Mesendoderm (in vitro differentiated cells): ENCODE measurements around the gene CDH15.

ENCODE experiments used
- DNase-seq: peaks from one replicate; pipeline ENCODE4 v3.0.0; 2013
- H2AK5ac ChIP-seq: 2 replicates; pipeline ENCODE4 v1.6.1; 2013; ENCODE audit warnings: low read length, inconsistent platforms
- H2BK120ac ChIP-seq: 2 replicates; pipeline ENCODE4 v1.6.1; 2013; ENCODE audit warnings: low read depth, mild to moderate bottlenecking, low read length, moderate library complexity, mixed read lengths
- H2BK15ac ChIP-seq: replicated peaks from 2 replicates; pipeline ENCODE4 v1.6.1; 2013; ENCODE audit warnings: low read depth, mild to moderate bottlenecking, moderate library complexity
- H2BK5ac ChIP-seq: 2 replicates; pipeline ENCODE4 v1.6.1; 2013; ENCODE audit warnings: low read length, inconsistent platforms
- H3K18ac ChIP-seq: 2 replicates; pipeline ENCODE4 v1.6.1; 2013; ENCODE audit warnings: mild to moderate bottlenecking, low read length, mixed read lengths
- H3K23ac ChIP-seq: one replicate; pipeline ENCODE4 v1.6.1; 2013; ENCODE audit warnings: low read length
- H3K27ac ChIP-seq: 2 replicates; pipeline ENCODE4 v1.5.1; 2013; ENCODE audit warnings: low read depth, mild to moderate bottlenecking, inconsistent platforms, low read length, moderate library complexity
- H3K27me3 ChIP-seq: 2 replicates; pipeline ENCODE4 v1.6.1; 2013; ENCODE audit warnings: low read length, control low read depth, mild to moderate bottlenecking, inconsistent platforms; ENCODE audit not compliant: insufficient read depth, poor library complexity
- H3K36me3 ChIP-seq: 2 replicates; pipeline ENCODE4 v1.6.1; 2013; ENCODE audit warnings: low read length, inconsistent platforms; ENCODE audit not compliant: control insufficient read depth, insufficient read depth
- H3K4ac ChIP-seq: one replicate; pipeline ENCODE4 v1.6.1; 2013; ENCODE audit warnings: low read depth, mild to moderate bottlenecking, low read length, moderate library complexity
- H3K4me1 ChIP-seq: 2 replicates; pipeline ENCODE4 v1.6.1; 2013; ENCODE audit warnings: low read depth, low read length, inconsistent platforms; ENCODE audit not compliant: control insufficient read depth
- H3K4me2 ChIP-seq: 2 replicates; pipeline ENCODE4 v1.6.1; 2013; ENCODE audit warnings: low read length
- H3K4me3 ChIP-seq: 2 replicates; pipeline ENCODE4 v1.5.1; 2013; ENCODE audit warnings: mild to moderate bottlenecking, low read length
- H3K56ac ChIP-seq: one replicate; pipeline ENCODE4 v1.6.1; 2013; ENCODE audit warnings: low read length
- H3K79me1 ChIP-seq: 2 replicates; pipeline ENCODE4 v1.6.1; 2013; ENCODE audit warnings: low read length, inconsistent platforms
- H3K79me2 ChIP-seq: 2 replicates; pipeline ENCODE4 v1.6.1; 2013; ENCODE audit warnings: mild to moderate bottlenecking, low read length; ENCODE audit not compliant: control insufficient read depth, insufficient read depth
- H3K9ac ChIP-seq: 2 replicates; pipeline ENCODE4 v1.6.1; 2013; ENCODE audit warnings: low read length, inconsistent platforms
- H4K5ac ChIP-seq: one replicate; pipeline ENCODE4 v1.6.1; 2013; ENCODE audit warnings: low read length
- H4K8ac ChIP-seq: one replicate; pipeline ENCODE4 v1.6.1; 2013; ENCODE audit warnings: low read depth, mild to moderate bottlenecking, control low read depth, low read length, moderate library complexity
- WGBS: extraction: QIAGEN DNeasy Blood & Tissue Kit; methylation state at CpG from one replicate; pipeline ENCODE4 v1.1.7; 2013; ENCODE audit warnings: low lambda C conversion rate, missing lambda C conversion rate; ENCODE audit not compliant: insufficient coverage; ENCODE audit errors: extremely low coverage; 5-methylcytosine and 5-hydroxymethylcytosine counted together

CDH15 gene

DNA sequence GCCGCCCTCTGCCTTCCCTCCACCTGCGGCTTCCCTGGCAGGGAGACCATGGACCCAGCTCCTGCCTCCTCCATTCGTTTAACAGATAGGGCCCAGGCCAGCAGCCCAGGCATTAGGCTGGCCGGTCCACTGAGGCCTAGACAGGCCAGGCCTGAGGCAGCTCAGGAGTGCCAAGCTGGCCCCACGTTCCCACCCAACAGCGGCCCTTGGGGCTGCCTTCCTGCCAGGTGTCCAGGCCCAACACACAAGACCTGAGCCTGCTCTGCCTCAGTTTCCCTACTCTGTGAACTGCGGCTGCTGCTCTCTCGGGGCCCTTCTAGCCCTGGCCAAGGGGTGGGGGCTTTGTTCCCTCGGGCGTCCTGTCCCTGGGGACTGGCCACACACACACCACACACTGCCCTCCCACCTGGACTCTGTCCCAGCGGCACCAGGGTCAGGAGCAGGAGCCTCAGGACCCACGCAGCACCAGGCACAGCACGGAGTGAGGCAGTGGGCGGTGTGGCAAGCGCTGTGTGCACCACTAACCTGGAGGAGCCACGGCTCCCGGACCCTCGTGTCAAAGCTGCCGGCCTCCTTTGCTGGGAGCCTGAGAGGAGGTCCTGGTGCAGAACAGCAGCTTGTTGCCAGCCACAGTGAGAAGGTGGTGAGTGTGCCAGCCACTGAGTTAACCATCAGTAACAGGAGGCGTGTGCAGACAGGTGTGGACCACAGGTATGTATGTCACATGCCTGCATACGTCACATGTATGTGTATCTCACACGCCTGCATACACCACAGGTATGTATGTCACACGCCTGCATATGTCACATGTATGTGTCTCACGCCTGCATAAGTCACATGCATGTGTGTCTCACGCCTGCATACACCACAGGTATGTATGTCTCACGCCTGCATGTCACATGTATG, 14.6 kb upstream of the CDH15 start:
- no peak overlapping the region for H3K4ac ChIP-seq
- no peaks in the 10 kb centered on the region for H3K79me2 ChIP-seq
- H3K4me3 ChIP-seq: no peak overlapping the region
- no peak overlapping the region for H3K18ac ChIP-seq
- H3K36me3 ChIP-seq: no peaks in the 10 kb centered on the region
- H3K23ac ChIP-seq: no peak overlapping the region
- DNase-seq: no peak
- no peak overlapping the region for H3K56ac ChIP-seq
- no peak overlapping the region for H3K9ac ChIP-seq
- H3K4me2 ChIP-seq: no peak overlapping the region
- no peaks in the 10 kb centered on the region for H3K27me3 ChIP-seq
- no CpG with 5 or more reads among the region's 26 CpGs for WGBS
- H3K27ac ChIP-seq: no peak overlapping the region
- H4K8ac ChIP-seq: no peak overlapping the region
- no peak overlapping the region for H2AK5ac ChIP-seq
- no peak overlapping the region for H2BK5ac ChIP-seq
- no peak overlapping the region for H4K5ac ChIP-seq
- no peak overlapping the region for H2BK120ac ChIP-seq
- H3K79me1 ChIP-seq: no peaks in the 10 kb centered on the region
- H3K4me1 ChIP-seq: no peaks in the 10 kb centered on the region
- no peak overlapping the region for H2BK15ac ChIP-seq

DNA sequence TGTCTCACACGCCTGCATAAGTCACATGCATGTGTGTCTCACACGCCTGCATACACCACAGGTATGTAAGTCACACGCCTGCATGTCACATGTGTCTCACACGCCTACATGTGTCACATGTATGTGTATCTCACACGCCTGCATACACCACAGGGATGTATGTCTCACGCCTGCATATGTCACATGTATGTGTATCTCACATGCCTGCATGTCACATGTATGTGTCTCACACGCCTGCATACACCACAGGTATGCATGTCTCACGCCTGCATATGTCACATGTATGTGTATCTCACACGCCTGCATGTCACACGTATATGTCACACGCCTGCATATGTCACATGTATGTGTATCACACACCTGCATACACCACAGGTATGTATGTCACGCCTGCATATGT, 13.8 kb upstream of the CDH15 start:
- Histone ChIP-seq H3K79me2 (no peaks in the 10 kb centered on the region), H2BK5ac (no peak overlapping the region), H3K23ac (no peak overlapping the region), H3K18ac (no peak overlapping the region), H3K9ac (no peak overlapping the region), H3K4me2 (no peak overlapping the region), H4K8ac (no peak overlapping the region), H3K27me3 (no peaks in the 10 kb centered on the region), H3K79me1 (no peaks in the 10 kb centered on the region), H2BK120ac (no peak overlapping the region), H3K4me3 (no peak overlapping the region), H2BK15ac (no peak overlapping the region), H2AK5ac (no peak overlapping the region), H3K56ac (no peak overlapping the region), H3K4me1 (no peaks in the 10 kb centered on the region), H3K4ac (no peak overlapping the region), H3K36me3 (no peaks in the 10 kb centered on the region), H4K5ac (no peak overlapping the region), H3K27ac (no peak overlapping the region)
- WGBS: no CpG with 5 or more reads among the region's 12 CpGs
- DNase-seq: peak; percentile 3

DNA sequence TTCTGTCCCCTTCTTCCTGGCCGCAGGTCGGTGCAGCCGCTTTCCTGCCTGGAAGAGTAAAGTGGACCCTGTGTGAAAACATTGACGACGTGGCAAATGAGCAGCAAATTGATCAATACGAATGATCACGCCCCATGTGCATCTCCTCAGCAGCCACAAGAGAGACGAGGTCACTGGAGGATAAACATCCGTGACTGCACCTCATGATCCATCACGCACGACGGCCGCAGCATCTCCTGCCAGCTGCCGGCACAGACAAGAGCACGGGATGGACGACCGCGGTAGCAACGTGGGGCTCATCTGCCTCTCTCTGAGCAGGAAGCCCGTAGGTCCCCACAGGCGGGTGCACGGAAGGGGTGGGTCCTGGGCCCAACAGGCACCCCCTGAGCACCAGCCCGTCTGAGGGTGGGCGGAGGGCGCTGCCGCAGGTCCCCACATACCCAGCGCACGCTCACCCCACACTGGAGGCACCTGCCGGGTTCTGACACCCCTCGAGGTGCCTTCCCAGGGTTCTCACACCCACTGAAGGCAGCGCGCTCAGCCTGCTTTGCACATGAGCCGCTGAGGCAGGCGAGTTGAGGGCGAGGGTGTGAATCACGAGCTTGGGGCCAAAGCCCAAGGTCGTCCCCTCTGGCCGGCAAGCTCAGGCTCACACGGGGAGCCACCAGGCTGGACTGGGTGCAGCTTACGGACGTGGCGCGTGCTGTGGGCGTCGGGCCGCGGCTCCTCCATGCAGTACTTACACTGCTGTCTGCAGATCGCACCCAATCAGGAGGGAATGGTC, 12.3 kb upstream of the CDH15 start:
- Histone ChIP-seq H2BK5ac (no peak overlapping the region), H2AK5ac (no peak overlapping the region), H3K27ac (no peak overlapping the region), H2BK15ac (no peak overlapping the region), H3K27me3 (no peaks in the 10 kb centered on the region), H3K36me3 (no peaks in the 10 kb centered on the region), H4K8ac (no peak overlapping the region), H3K9ac (no peak overlapping the region), H3K4me1 (no peaks in the 10 kb centered on the region), H3K56ac (no peak overlapping the region), H3K79me2 (no peaks in the 10 kb centered on the region), H3K79me1 (no peaks in the 10 kb centered on the region), H3K4me2 (no peak overlapping the region), H3K4ac (no peak overlapping the region), H2BK120ac (no peak overlapping the region), H3K18ac (no peak overlapping the region), H4K5ac (no peak overlapping the region), H3K4me3 (no peak overlapping the region), H3K23ac (no peak overlapping the region)
- DNase-seq: no peak
- WGBS: no CpG with 5 or more reads among the region's 48 CpGs

DNA sequence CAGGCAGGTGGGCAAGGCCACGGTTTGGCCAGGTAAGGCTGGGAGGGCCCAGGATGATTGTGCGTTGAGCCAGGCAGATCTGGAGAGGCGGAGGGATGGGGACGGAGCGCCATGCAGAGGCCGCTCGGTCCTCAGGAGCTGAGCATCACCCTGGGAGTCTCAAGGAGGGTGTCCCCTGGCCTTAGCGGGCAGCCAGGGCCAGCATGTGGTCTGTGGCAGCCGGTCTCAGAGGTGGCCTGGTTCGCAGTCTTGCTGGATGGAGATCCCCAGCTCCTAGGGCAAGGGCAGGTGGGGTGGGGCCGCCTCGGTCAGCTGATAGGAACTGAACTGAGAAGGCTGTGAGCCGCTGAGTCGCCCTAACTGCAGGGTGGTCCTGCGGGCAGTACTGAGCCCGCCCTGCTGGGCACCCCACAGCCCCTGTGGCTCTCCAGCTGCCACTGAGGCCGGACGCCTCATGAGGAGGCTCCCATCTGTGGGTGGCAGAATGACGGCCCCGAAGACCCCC, 11.6 kb upstream of the CDH15 start:
- H3K56ac ChIP-seq: no peak overlapping the region
- no peaks in the 10 kb centered on the region for H3K36me3 ChIP-seq
- no peak overlapping the region for H2BK5ac ChIP-seq
- H3K18ac ChIP-seq: no peak overlapping the region
- no peaks in the 10 kb centered on the region for H3K79me1 ChIP-seq
- H3K27ac ChIP-seq: no peak overlapping the region
- no CpG with 5 or more reads among the region's 20 CpGs for WGBS
- H3K79me2 ChIP-seq: no peaks in the 10 kb centered on the region
- H2BK15ac ChIP-seq: no peak overlapping the region
- H3K4ac ChIP-seq: no peak overlapping the region
- no peak overlapping the region for H4K8ac ChIP-seq
- H3K27me3 ChIP-seq: no peaks in the 10 kb centered on the region
- H3K4me3 ChIP-seq: no peak overlapping the region
- DNase-seq: no peak
- H3K23ac ChIP-seq: no peak overlapping the region
- no peak overlapping the region for H3K9ac ChIP-seq
- H2BK120ac ChIP-seq: no peak overlapping the region
- H3K4me2 ChIP-seq: no peak overlapping the region
- H2AK5ac ChIP-seq: no peak overlapping the region
- H3K4me1 ChIP-seq: no peaks in the 10 kb centered on the region
- H4K5ac ChIP-seq: no peak overlapping the region

DNA sequence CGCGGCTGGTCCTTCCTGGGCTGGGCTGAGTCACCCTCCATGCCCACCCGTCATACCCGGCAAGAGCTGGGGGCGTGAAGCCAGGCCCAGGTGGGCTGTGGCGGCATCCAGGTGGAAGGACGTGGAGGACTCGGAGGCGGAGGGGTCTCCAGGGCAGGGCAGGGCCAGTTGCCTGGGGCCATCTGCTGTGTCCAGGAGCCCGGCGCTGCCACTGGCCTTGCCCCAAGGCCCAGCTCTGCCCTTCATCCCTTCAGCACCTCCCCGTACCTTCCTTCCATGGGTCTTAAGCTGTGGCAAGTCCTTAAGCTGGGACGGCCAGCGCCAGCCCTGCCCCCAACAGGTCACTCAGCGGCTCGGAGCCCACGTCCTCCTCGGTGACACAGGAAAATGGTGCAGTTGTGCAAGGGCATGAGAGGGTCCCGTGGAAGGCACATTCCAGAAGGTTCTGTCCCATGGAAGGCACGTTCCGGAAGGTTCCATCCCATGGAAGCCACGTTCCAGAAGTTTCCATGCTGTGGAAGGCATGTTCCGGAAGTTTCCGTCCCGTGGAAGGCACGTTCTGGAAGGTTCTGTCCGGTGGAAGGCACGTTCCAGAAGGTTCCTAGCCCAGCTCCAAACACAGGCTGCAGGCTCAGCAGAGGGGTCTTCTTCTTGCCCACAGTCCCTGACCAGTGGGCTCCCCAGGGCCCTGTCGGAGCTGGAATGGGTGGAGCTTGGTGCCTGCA, 10.4 kb upstream of the CDH15 start:
- H2BK15ac ChIP-seq: no peak overlapping the region
- no peak overlapping the region for H3K27ac ChIP-seq
- H2BK120ac ChIP-seq: no peak overlapping the region
- H3K4me3 ChIP-seq: no peak overlapping the region
- no peak for DNase-seq
- no peaks in the 10 kb centered on the region for H3K79me2 ChIP-seq
- H3K18ac ChIP-seq: no peak overlapping the region
- no peaks in the 10 kb centered on the region for H3K27me3 ChIP-seq
- H3K9ac ChIP-seq: no peak overlapping the region
- H4K5ac ChIP-seq: no peak overlapping the region
- no peaks in the 10 kb centered on the region for H3K4me1 ChIP-seq
- H3K79me1 ChIP-seq: no peaks in the 10 kb centered on the region
- no peak overlapping the region for H3K4me2 ChIP-seq
- H2BK5ac ChIP-seq: no peak overlapping the region
- no peak overlapping the region for H2AK5ac ChIP-seq
- no peak overlapping the region for H4K8ac ChIP-seq
- no peak overlapping the region for H3K56ac ChIP-seq
- no peak overlapping the region for H3K23ac ChIP-seq
- no peak overlapping the region for H3K4ac ChIP-seq
- no CpG with 5 or more reads among the region's 29 CpGs for WGBS
- no peaks in the 10 kb centered on the region for H3K36me3 ChIP-seq
